IMR-90 (cell line): ENCODE results near the gene KCMF1. TPM values are rescaled to one million over a fixed set of nuclear protein-coding genes. Genes with fewer than 3 reads are reported as not detected.

Experiments
- ATAC-seq: fragments of 200-7000 bp; cut with Tn5 transposase; 2 replicates; pipeline ENCODE4 v1.9.1; 2020; ENCODE audit warnings: low read depth, mild to moderate bottlenecking, moderate library complexity
- BruUV-seq: library from RNA; stranded (reverse); fragments of 400-500 nt; replicated peaks from 2 replicates; lab custom pipeline; 2021; lab: Mats Ljungman, UMichigan
- CTCF ChIA-PET: fragments of 300-600 bp; formaldehyde crosslinking; extraction: SDS; loops from one replicate; lab custom pipeline; 2021; ENCODE audit warnings: antibody characterized with exemption; lab: Yijun Ruan, JAX
- POLR2A ChIA-PET: fragments of 300-600 bp; sonication (Branson Sonifier 250); formaldehyde crosslinking; loops from one replicate; lab custom pipeline; 2022; ENCODE audit warnings: antibody characterized with exemption; ENCODE audit not compliant: unreplicated experiment; lab: Charles Lee
- DNase-seq: peaks from one replicate; pipeline ENCODE4 v3.0.0; 2013
- H2AFZ ChIP-seq: replicated peaks from 2 replicates; pipeline ENCODE3; 2013; ENCODE audit warnings: low read length, mild to moderate bottlenecking; ENCODE audit not compliant: poor library complexity
- H2AK5ac ChIP-seq: 2 replicates; pipeline ENCODE4 v1.6.1; 2013; ENCODE audit warnings: low read depth, low read length, inconsistent platforms
- H2AK9ac ChIP-seq: replicated peaks from 2 replicates; pipeline ENCODE3; 2013; ENCODE audit warnings: mild to moderate bottlenecking, low read depth, low read length, moderate library complexity; ENCODE audit not compliant: poor library complexity
- H2BK120ac ChIP-seq: 2 replicates; pipeline ENCODE4 v1.6.1; 2013; ENCODE audit warnings: low read depth, low read length, inconsistent platforms
- H2BK15ac ChIP-seq: 3 replicates; pipeline ENCODE4 v1.6.1; 2013; ENCODE audit warnings: low read depth, low read length, inconsistent platforms
- H2BK20ac ChIP-seq: 2 replicates; pipeline ENCODE4 v1.6.1; 2013; ENCODE audit warnings: low read depth, mild to moderate bottlenecking, inconsistent platforms, low read length, moderate library complexity
- H2BK5ac ChIP-seq: 2 replicates; pipeline ENCODE4 v1.6.1; 2013; ENCODE audit warnings: mild to moderate bottlenecking, low read depth, low read length, inconsistent platforms; ENCODE audit not compliant: poor library complexity, severe bottlenecking
- H3K14ac ChIP-seq: replicated peaks from 2 replicates; pipeline ENCODE4 v1.6.1; 2013; ENCODE audit warnings: low read depth, low read length, inconsistent platforms
- H3K18ac ChIP-seq: 2 replicates; pipeline ENCODE4 v1.6.1; 2013; ENCODE audit warnings: low read depth, low read length, control low read depth
- H3K23ac ChIP-seq: 2 replicates; pipeline ENCODE4 v1.6.1; 2013; ENCODE audit warnings: low read depth, low read length, inconsistent platforms
- H3K27ac ChIP-seq: 2 replicates; pipeline ENCODE4 v1.5.1; 2013; ENCODE audit warnings: mild to moderate bottlenecking, control low read depth, low read length; ENCODE audit not compliant: insufficient read depth
- H3K27me3 ChIP-seq: 2 replicates; pipeline ENCODE4 v1.6.1; 2013; ENCODE audit warnings: low read length; ENCODE audit not compliant: control insufficient read depth, insufficient read depth
- H3K36me3 ChIP-seq: 2 replicates; pipeline ENCODE4 v1.6.1; 2013; ENCODE audit warnings: low read length, mixed read lengths; ENCODE audit not compliant: control insufficient read depth, insufficient read depth
- H3K4ac ChIP-seq: 2 replicates; pipeline ENCODE4 v1.6.1; 2013; ENCODE audit warnings: low read depth, low read length, inconsistent platforms
- H3K4me1 ChIP-seq: 2 replicates; pipeline ENCODE4 v1.6.1; 2013; ENCODE audit warnings: low read length, mixed read lengths; ENCODE audit not compliant: control insufficient read depth, insufficient read depth
- H3K4me2 ChIP-seq: 2 replicates; pipeline ENCODE4 v1.6.1; 2013; ENCODE audit warnings: low read depth, mild to moderate bottlenecking, control low read depth, low read length, moderate library complexity
- H3K4me3 ChIP-seq: 2 replicates; pipeline ENCODE4 v1.5.1; 2013; ENCODE audit warnings: low read depth, mild to moderate bottlenecking, control low read depth, low read length, moderate library complexity; ENCODE audit not compliant: insufficient read depth
- H3K56ac ChIP-seq: 2 replicates; pipeline ENCODE4 v1.6.1; 2013; ENCODE audit warnings: low read length, inconsistent platforms; ENCODE audit not compliant: insufficient read depth; ENCODE audit errors: extremely low read depth
- H3K79me1 ChIP-seq, 2 experiments: 2 replicates each; pipeline ENCODE4 v1.6.1; 2013; ENCODE audit warnings: low read length in 2 of 2, inconsistent platforms in 1 of 2, low read depth in 1 of 2
- H3K9ac ChIP-seq: 2 replicates; pipeline ENCODE4 v1.6.1; 2013; ENCODE audit warnings: low read depth, low read length, control low read depth
- H3K9me1 ChIP-seq: 2 replicates; pipeline ENCODE4 v1.6.1; 2013; ENCODE audit warnings: low read length, inconsistent platforms; ENCODE audit not compliant: insufficient read depth
- H3K9me3 ChIP-seq: 2 replicates; pipeline ENCODE4 v1.6.1; 2013; ENCODE audit warnings: low read length; ENCODE audit not compliant: control insufficient read depth, insufficient read depth
- H4K20me1 ChIP-seq: 2 replicates; pipeline ENCODE4 v1.6.1; 2013; ENCODE audit warnings: low read length, inconsistent platforms; ENCODE audit not compliant: insufficient read depth
- H4K5ac ChIP-seq: 2 replicates; pipeline ENCODE4 v1.6.1; 2013; ENCODE audit warnings: mild to moderate bottlenecking, low read depth, low read length, control low read depth
- H4K8ac ChIP-seq, 2 experiments: 2 replicates each; pipeline ENCODE4 v1.6.1; 2013; ENCODE audit warnings: low read depth in 2 of 2, low read length in 2 of 2, control low read depth in 1 of 2, inconsistent platforms in 1 of 2
- H4K91ac ChIP-seq: 2 replicates; pipeline ENCODE4 v1.6.1; 2013; ENCODE audit warnings: low read depth, low read length, inconsistent platforms; ENCODE audit not compliant: insufficient read depth
- CTCF ChIP-seq: conservative IDR thresholded peaks from 2 replicates; pipeline ENCODE4 v1.5.1; 2012; ENCODE audit warnings: mild to moderate bottlenecking, low read depth, low read length, improper control_type of control experiment
- FOS ChIP-seq: fragments of 150-350 bp; IDR thresholded peaks from 2 replicates; pipeline ENCODE4 v1.6.1; 2016; ENCODE audit warnings: low read depth, low read length
- POLR2A ChIP-seq: IDR thresholded peaks from 2 replicates; pipeline ENCODE4 v1.6.1; 2012; ENCODE audit warnings: mild to moderate bottlenecking, low read depth, low read length
- WGBS, 2 experiments: methylation state at CpG; one replicate each; pipeline versions ENCODE4 v1.1.5 to v1.1.7; 2013; ENCODE audit warnings: missing lambda C conversion rate in 2 of 2; ENCODE audit not compliant: insufficient read length in 1 of 2; ENCODE audit errors: extremely low coverage in 2 of 2; 5-methylcytosine and 5-hydroxymethylcytosine counted together
- dilution Hi-C: fragments of 300-500 bp; cut with HindIII; formaldehyde crosslinking; loops from one replicate; pipeline ENCODE4 v1.14.3; 2018; ENCODE audit warnings: low sequenced_read_pairs; ENCODE audit not compliant: unreplicated experiment
- in situ Hi-C: fragments of 300-500 bp; cut with MboI; formaldehyde crosslinking; loops from 3 replicates; pipeline ENCODE4 v1.14.3; 2019; ENCODE audit warnings: low sequenced_read_pairs, inconsistent platforms, mixed read lengths
- intact Hi-C: fragments of 100-400 bp; cut with micrococcal nuclease; formaldehyde crosslinking; loops from 2 replicates; pipeline ENCODE4 v1.10.0; 2022
- polyA plus RNA-seq, 3 experiments: library from polyadenylated mRNA; depleted of rRNA; stranded (reverse); fragments of >200 nt; gene quantifications; 2 replicates each; pipeline ENCODE4 v1.2.3, GENCODE V29; 2012; ENCODE audit warnings: low replicate concordance in 1 of 3
- total RNA-seq: library from RNA; depleted of rRNA; stranded (reverse); fragments of >200 nt; gene quantifications from 2 replicates; pipeline ENCODE4 v1.2.3, GENCODE V29; 2012

KCMF1 gene
- total and polyA plus RNA-seq, 2 of the 4 experiments (the other 2 are of a cell fraction) = 49.9 to 108 TPM

- TF ChIP-seq CTCF (no peak), POLR2A (no peak), FOS (no peak)
Measured at GRCh38 chr2:84927275-84927627, 43.7 kb upstream of the KCMF1 start (continued).

GRCh38 chr2:84931384-84931821 lies 39.6 kb upstream of the KCMF1 start:
- TF ChIP-seq CTCF = no peak
- H3K9me3 ChIP-seq = no peaks in the 10 kb centered on the region
- no peaks in the 10 kb centered on the region for H3K36me3 ChIP-seq
- DNase-seq (no peak), ATAC-seq (no peak)
- peaks cover 0 to 4% of the 10 kb centered on the region in 2 experiments; a peak in 2 of 4 replicates for H3K79me1 ChIP-seq
- intact Hi-C loops = no loop called here
- no peaks in the 10 kb centered on the region for H3K9me1 ChIP-seq
- no peak overlapping the region for H2AK5ac ChIP-seq
- dilution Hi-C loops = no loop called here
- no peak overlapping the region for H4K5ac ChIP-seq
- H4K8ac ChIP-seq = no peak overlapping the region
- in situ Hi-C loops = no loop called here
- CTCF ChIA-PET = no interaction called here
- H3K4me3 ChIP-seq = no peak overlapping the region
- no peak overlapping the region for H3K9ac ChIP-seq
- H2AK9ac ChIP-seq = no peak overlapping the region
- no peak overlapping the region for H2BK5ac ChIP-seq
- no peak overlapping the region for H3K4me2 ChIP-seq
- no peak overlapping the region for H3K27ac ChIP-seq
- H3K4ac ChIP-seq = no peak overlapping the region
- H3K23ac ChIP-seq = no peak overlapping the region
- no peak overlapping the region for H3K56ac ChIP-seq
- H3K27me3 ChIP-seq = no peaks in the 10 kb centered on the region
- H3K18ac ChIP-seq = no peak overlapping the region
- no peak overlapping the region for H3K14ac ChIP-seq
- POLR2A ChIA-PET = no interaction called here
- WGBS, 2 experiments = 50% methylated on average over 1 of the region's 1 CpG; no CpG with 5 or more reads in 1 of the 2 experiments
- no TSS peak for BruUV-seq
- no peak overlapping the region for H2AFZ ChIP-seq
- no peak overlapping the region for H2BK15ac ChIP-seq
- no peak overlapping the region for H4K91ac ChIP-seq
- no peak overlapping the region for H2BK20ac ChIP-seq
- H3K4me1 ChIP-seq = no peaks in the 10 kb centered on the region
- H4K20me1 ChIP-seq = no peaks in the 10 kb centered on the region
- no peak overlapping the region for H2BK120ac ChIP-seq
